OCI-LY7 (cell line): Measurements from ENCODE around the gene MON1A.

ENCODE experiments used
- CTCF ChIP-seq: fragments of 200-600 bp; sonication (generic); conservative IDR thresholded peaks from 2 replicates; pipeline ENCODE4 v1.5.1; 2014; ENCODE audit warnings: mild to moderate bottlenecking, antibody characterized with exemption, low read length, moderate library complexity, mixed read lengths
- EZH2phosphoT487 ChIP-seq: fragments of 200-600 bp; sonication (generic); IDR thresholded peaks from 2 replicates; pipeline ENCODE4 v1.6.1; 2018; ENCODE audit warnings: low read depth, borderline replicate concordance, mild to moderate bottlenecking, mixed run types, antibody characterized with exemption, low read length, moderate library complexity, mixed read lengths

- TF ChIP-seq CTCF (no peak), EZH2phosphoT487 (no peak)
Observed at GRCh38 chr3:49880581-49881315, 48.9 kb downstream of the MON1A start.
